Measurements from ENCODE around the gene HEMGN.

HEMGN gene

DNA sequence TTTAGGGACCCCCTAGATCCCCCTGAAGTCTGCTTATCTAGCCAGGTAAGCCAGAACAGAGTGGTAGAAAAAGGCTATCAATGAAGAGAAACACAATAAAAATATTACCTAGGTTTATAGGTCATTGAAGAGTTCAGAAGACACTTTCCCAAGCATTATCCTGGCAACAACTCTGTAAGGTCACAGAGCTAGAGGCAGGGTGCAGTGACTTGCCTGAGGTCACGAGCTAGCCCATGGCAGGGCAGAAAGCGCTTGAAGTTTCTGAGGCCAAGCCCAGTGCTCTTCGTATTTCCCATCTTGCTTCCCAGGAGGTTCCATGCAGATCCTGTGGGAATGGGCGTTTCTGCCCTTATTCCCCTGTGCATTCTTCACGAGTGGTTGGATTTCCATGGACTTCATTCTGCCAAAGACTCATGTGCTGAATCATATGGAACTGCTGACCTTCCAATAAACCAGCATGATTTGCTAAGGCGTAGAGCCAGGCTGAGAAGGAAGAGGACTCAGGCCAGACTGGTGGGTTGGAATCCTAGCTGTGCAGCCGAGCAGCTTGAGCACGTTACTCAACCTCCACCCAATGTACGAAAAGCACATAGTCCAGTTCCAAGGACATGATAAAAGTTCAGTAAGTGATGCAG is 37.8 kb downstream of the HEMGN start:
- no peak overlapping the region for H3K4me2 ChIP-seq
- peaks cover 4 to 39% (median 30%) of the 10 kb centered on the region in 11 experiments; a peak in 19 of 22 replicates for H3K36me3 ChIP-seq
- no peak for TF ChIP-seq Cebpa-rat (IDR thresholded peaks at IDR 0.05)
- no peak overlapping the region for H3K4me3 ChIP-seq
- H3K9ac ChIP-seq, result no peak overlapping the region
- no peaks in the 10 kb centered on the region for H3K27me3 ChIP-seq
- no peak overlapping the region for H3K27ac ChIP-seq
- peaks cover 7 to 15% (median 10%) of the 10 kb centered on the region in 10 experiments for H3K4me1 ChIP-seq
- peaks cover 0 to 14% (median 6%) of the 10 kb centered on the region in 11 experiments; a peak in 8 of 22 replicates for H4K20me1 ChIP-seq
- no peaks in the 10 kb centered on the region for H3K9me3 ChIP-seq (replicated peaks in 1 of 11)

DNA sequence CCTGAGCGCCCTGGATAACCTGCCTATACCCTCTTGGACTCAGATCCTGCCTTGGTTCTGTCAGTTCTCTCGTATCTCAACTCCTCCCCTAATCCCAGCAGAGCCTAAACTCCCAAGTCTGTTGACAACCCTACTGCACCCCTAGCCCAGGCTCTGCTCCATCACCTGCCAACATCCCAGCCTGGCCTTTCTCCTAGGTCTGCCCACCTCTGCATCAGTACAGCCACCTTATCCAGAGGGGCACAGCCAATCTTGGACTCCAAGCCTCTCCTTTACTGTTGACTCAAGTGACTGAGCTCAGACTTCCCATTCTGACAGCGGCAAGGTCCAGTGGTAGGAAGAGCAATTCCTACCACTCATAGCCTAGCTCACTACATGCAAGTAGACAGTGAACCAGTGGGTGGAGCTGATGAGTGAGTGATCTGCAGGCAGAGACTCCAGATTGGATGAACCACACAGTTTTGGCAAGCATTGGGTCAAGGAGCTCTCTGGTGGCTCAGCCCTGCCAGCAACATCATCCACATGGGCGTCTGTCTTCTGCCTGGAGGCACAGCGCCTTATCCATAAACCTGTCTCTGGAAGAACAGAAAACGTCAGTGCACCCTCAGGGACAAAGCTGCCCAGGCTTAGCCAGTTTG is 42.2 kb downstream of the HEMGN start:
- H3K4me3 ChIP-seq, result no peak overlapping the region

DNA sequence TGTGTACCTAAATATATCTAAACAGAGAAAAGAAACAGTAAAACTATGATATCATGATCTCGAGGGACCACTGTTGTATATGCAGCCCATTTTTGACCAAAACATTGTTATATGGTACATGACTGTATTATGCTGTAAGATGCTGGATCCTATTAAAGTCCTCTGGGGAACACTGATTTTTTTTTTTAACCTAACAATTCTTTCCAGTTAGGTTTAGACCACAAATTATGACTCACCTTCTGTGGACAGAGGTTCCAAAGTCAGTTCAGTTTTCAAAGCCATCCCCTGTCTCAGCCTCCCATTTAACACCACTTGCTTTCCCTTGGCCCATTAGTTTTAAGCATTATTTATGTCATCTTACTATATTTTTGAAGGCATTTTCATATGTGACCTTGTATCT is 42.8 kb downstream of the HEMGN start:
- TF ChIP-seq Cebpa-rat (IDR thresholded peaks at IDR 0.05), result no peak
- peaks cover 0 to 7% (median 5%) of the 10 kb centered on the region in 10 experiments; a peak in 5 of 20 replicates for H3K4me1 ChIP-seq

More for the DNA sequence above, 42.2 kb downstream of the HEMGN start:
- no peaks in the 10 kb centered on the region for H3K27me3 ChIP-seq
- peaks cover 0 to 4% (median 0%) of the 10 kb centered on the region in 11 experiments; a peak in 1 of 22 replicates for H4K20me1 ChIP-seq
- no peak overlapping the region for H3K27ac ChIP-seq
- peaks cover 7 to 21% (median 14%) of the 10 kb centered on the region in 11 experiments; a peak in 17 of 22 replicates for H3K9me3 ChIP-seq (replicated peaks in 1 of 11)
- H3K9ac ChIP-seq, result no peak overlapping the region
- TF ChIP-seq Cebpa-rat (IDR thresholded peaks at IDR 0.05), result no peak
- peaks cover 0 to 14% (median 9%) of the 10 kb centered on the region in 11 experiments; a peak in 10 of 22 replicates for H3K36me3 ChIP-seq
- H3K4me2 ChIP-seq, result no peak overlapping the region
- peaks cover 0 to 5% (median 4%) of the 10 kb centered on the region in 10 experiments; a peak in 5 of 20 replicates for H3K4me1 ChIP-seq

DNA sequence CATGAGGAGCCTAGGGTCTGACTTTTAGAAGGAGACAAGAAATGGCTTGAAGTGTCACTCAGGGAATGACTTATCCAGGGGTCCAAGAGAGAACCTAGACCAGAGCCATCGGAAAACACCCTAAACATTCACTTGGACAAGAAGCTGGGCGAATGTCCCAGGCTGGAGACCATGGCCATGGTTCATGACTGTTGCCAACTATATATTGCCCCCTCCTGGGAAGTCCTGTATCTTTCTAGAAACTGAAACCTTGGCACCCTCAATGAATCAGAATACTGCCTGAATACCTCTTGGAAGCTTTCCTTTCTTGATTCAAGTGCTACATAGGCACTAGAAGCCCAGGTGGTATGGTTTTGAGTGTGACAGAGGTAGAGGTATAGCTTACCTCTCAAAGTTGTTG is 45.6 kb downstream of the HEMGN start:
- TF ChIP-seq Cebpa-rat (IDR thresholded peaks at IDR 0.05), result no peak
- H3K4me3 ChIP-seq, result no peak overlapping the region
- H4K20me1 ChIP-seq, result no peaks in the 10 kb centered on the region
- no peak overlapping the region for H3K4me2 ChIP-seq
- no peaks in the 10 kb centered on the region for H3K27me3 ChIP-seq
- peaks cover 0 to 8% (median 0%) of the 10 kb centered on the region in 11 experiments; a peak in 1 of 22 replicates for H3K36me3 ChIP-seq
- H3K27ac ChIP-seq, result no peak overlapping the region
- peaks cover 7 to 21% (median 14%) of the 10 kb centered on the region in 11 experiments; a peak in 17 of 22 replicates for H3K9me3 ChIP-seq (replicated peaks in 1 of 11)
- H3K4me1 ChIP-seq, result peaks cover 0 to 7% (median 5%) of the 10 kb centered on the region in 10 experiments; a peak in 5 of 20 replicates
- H3K9ac ChIP-seq, result no peak overlapping the region

More for the DNA sequence above, 42.8 kb downstream of the HEMGN start:
- Histone ChIP-seq H4K20me1 (0 out of 22 replicates have a peak, but pooled peaks cover 0 to 3% (median 0%) of the 10 kb centered on the region in 11 experiments), H3K4me3 (no peak overlapping the region), H3K4me2 (no peak overlapping the region), H3K9ac (no peak overlapping the region), H3K27ac (no peak overlapping the region), H3K27me3 (no peaks in the 10 kb centered on the region), H3K36me3 (peaks cover 0 to 10% (median 6%) of the 10 kb centered on the region in 11 experiments; a peak in 9 of 22 replicates), H3K9me3 (replicated peaks in 1 of 11) (peaks cover 7 to 21% (median 14%) of the 10 kb centered on the region in 11 experiments; a peak in 17 of 22 replicates)

DNA sequence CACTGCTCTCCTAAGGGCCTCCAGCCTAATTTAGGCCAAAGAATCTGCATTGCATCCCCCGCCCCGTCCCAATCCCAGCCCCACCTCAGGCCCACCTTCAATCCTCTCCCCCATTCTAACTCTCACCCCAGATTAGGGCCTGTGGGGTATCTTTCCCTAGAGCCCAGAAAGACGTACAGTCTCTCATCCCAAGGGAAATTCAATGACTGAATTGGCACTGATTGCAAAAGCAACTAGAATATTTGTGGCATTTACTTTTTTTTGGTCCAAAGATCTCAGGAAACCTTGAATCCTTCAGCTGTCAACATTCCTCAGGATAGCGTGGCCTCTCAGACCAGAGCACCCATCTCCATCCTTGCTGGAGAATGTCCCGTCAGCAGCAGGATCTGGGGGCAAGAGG is 46.2 kb downstream of the HEMGN start:
- no peaks in the 10 kb centered on the region for H4K20me1 ChIP-seq
- H3K36me3 ChIP-seq, result peaks cover 0 to 8% (median 0%) of the 10 kb centered on the region in 11 experiments; a peak in 1 of 22 replicates
- H3K27me3 ChIP-seq, result no peaks in the 10 kb centered on the region
- H3K4me1 ChIP-seq, result peaks cover 0 to 7% (median 5%) of the 10 kb centered on the region in 10 experiments; a peak in 5 of 20 replicates
- H3K4me3 ChIP-seq, result no peak overlapping the region
- no peak overlapping the region for H3K27ac ChIP-seq
- no peak overlapping the region for H3K4me2 ChIP-seq
- no peak for TF ChIP-seq Cebpa-rat (IDR thresholded peaks at IDR 0.05)
- no peak overlapping the region for H3K9ac ChIP-seq
- peaks cover 7 to 21% (median 14%) of the 10 kb centered on the region in 11 experiments; a peak in 17 of 22 replicates for H3K9me3 ChIP-seq (replicated peaks in 1 of 11)

DNA sequence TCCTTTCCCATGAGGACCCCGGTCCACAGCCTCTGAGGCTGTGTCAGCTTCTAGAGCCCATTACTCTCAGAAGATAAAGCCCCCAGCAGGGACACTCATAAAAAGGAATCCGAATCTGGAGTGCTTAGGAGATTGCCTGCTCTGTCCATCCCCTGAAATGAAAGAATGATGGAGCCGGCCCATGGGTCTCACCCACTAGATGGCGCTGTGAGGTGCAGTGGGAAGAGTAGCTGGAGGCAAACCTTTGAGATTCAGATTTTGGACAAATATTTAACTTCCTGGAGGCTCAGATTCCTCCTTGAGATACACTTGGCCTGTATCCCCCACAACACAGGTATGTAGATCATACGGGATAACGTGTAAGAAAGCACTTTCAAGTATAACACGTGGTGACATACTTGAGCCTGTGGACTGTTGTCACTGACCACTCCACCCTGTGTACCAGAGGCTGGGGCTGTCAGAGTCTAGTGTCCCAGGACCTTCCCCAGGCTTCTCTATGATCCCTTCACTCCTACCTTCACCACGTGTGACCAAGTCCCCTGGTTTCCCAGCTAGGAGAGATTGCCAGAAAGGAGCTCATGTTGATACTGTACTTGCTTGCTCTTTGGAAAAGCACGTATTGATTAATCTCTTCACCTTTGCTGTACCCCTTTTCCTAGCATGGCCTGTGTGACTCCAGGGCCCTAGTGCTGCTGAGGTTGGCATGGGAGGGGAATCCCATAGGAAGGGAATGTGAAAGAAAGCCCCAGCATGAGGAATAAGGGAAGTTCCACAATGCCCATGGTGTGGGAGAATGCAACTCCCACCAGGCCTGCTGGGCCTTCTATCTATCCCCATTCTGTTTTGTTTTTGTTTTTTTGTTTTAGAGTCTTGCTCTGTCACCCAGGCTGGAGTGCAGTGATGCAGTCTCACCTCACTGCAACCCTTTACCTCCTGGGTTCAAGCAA is 47.8 kb downstream of the HEMGN start:
- no peak overlapping the region for H3K9ac ChIP-seq
- H3K4me1 ChIP-seq, result peaks cover 0 to 7% (median 5%) of the 10 kb centered on the region in 10 experiments; a peak in 5 of 20 replicates
- no peaks in the 10 kb centered on the region for H3K36me3 ChIP-seq
- H3K4me2 ChIP-seq, result 0 out of 22 replicates have a peak overlapping the region, but pooled peaks of 1 of the 11 experiments have one; percentile 20
- H3K27ac ChIP-seq, result no peak overlapping the region
- no peaks in the 10 kb centered on the region for H4K20me1 ChIP-seq
- no peak for TF ChIP-seq Cebpa-rat (IDR thresholded peaks at IDR 0.05)
- H3K9me3 ChIP-seq (replicated peaks in 1 of 11), result peaks cover 7 to 21% (median 14%) of the 10 kb centered on the region in 11 experiments; a peak in 17 of 22 replicates
- H3K4me3 ChIP-seq, result no peak overlapping the region
- H3K27me3 ChIP-seq, result no peaks in the 10 kb centered on the region

DNA sequence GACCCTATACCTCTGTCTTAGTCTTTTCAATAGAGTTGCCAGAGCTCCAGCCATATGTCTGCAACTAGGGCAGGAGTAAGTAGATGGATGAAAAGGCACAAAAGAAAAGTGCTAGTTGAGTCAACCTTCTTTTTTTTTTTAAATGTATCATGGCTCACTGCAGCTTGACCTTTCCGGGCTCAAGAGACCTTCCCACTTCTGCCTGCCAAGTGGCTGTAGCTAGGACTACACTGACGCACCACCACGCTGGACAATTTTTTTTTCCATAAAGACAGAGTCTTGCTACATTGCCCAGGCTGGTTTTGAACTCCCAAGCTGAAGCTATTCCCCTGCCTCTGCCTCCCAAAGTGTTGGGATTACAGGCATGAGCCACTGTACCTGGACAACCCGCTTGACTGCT is 57.6 kb downstream of the HEMGN start:
- TF ChIP-seq Cebpa-rat (IDR thresholded peaks at IDR 0.05), result no peak
- Histone ChIP-seq H3K9ac (no peak overlapping the region), H4K20me1 (no peaks in the 10 kb centered on the region)

More for the DNA sequence above, 57.6 kb downstream of the HEMGN start:
- H3K4me2 ChIP-seq, result no peak overlapping the region
- no peak overlapping the region for H3K27ac ChIP-seq
- no peaks in the 10 kb centered on the region for H3K27me3 ChIP-seq
- no peak overlapping the region for H3K4me3 ChIP-seq
- peaks cover 0 to 29% (median 16%) of the 10 kb centered on the region in 10 experiments; a peak in 11 of 20 replicates for H3K4me1 ChIP-seq
- H3K36me3 ChIP-seq, result no peaks in the 10 kb centered on the region
- no peaks in the 10 kb centered on the region for H3K9me3 ChIP-seq (replicated peaks in 1 of 11)
